CD14-positive monocyte (primary cell): ENCODE measurements around the gene ERGIC3. TPM values are rescaled to one million over a fixed set of nuclear protein-coding genes. Genes with fewer than 3 reads are reported as not detected.
"Not testable (repeated sequence)": the region's sequence is repeated elsewhere in the genome, so short reads cannot be mapped to it uniquely, and the experiment has no call there.

Experiments
- DNase-seq, 3 donors: peaks; one replicate each; pipeline ENCODE4 v3.0.0-alpha.2; 2011 to 2022
- H2AFZ ChIP-seq: 2 replicates; pipeline ENCODE4 v1.6.0; 2012; ENCODE audit warnings: mild to moderate bottlenecking, low read depth, low read length, inconsistent platforms; ENCODE audit not compliant: insufficient read depth, poor library complexity, severe bottlenecking
- H3K27ac ChIP-seq, 2 donors: 1 replicate in 1 of 2; 2 replicates in 1 of 2; pipeline ENCODE4 v1.5.1; 2012 to 2013; ENCODE audit warnings: low read length in 2 of 2, control low read depth in 1 of 2, inconsistent platforms in 1 of 2, low read depth in 1 of 2, mild to moderate bottlenecking in 1 of 2
- H3K27me3 ChIP-seq, 2 donors: one replicate each; pipeline versions ENCODE4 v1.6.0 to v1.6.1; 2011 to 2013; ENCODE audit warnings: low read length in 2 of 2; ENCODE audit not compliant: control insufficient read depth in 2 of 2, insufficient read depth in 2 of 2
- H3K36me3 ChIP-seq, 2 donors: replicated peaks in 1 of 2; 1 replicate in 1 of 2; 2 replicates in 1 of 2; pipeline versions ENCODE4 v1.5.1 to v1.6.1; 2012 to 2013; ENCODE audit warnings: low read length in 2 of 2, control low read depth in 1 of 2, inconsistent platforms in 1 of 2, mild to moderate bottlenecking in 1 of 2; ENCODE audit not compliant: insufficient read depth in 2 of 2, control insufficient read depth in 1 of 2
- H3K4me1 ChIP-seq, 2 donors: 1 replicate in 1 of 2; 2 replicates in 1 of 2; pipeline versions ENCODE4 v1.5.1 to v1.6.1; 2012 to 2013; ENCODE audit warnings: low read length in 2 of 2, control low read depth in 1 of 2, inconsistent platforms in 1 of 2, mild to moderate bottlenecking in 1 of 2, moderate library complexity in 1 of 2; ENCODE audit not compliant: insufficient read depth in 2 of 2, control insufficient read depth in 1 of 2
- H3K4me2 ChIP-seq: replicated peaks from 2 replicates; pipeline ENCODE3; 2012; ENCODE audit warnings: low read length, moderate library complexity, mild to moderate bottlenecking; ENCODE audit not compliant: poor library complexity, severe bottlenecking; ENCODE audit errors: extremely low read depth
- H3K4me3 ChIP-seq, 3 experiments: fragments of 200-600 bp in 1 of 3; sonication (generic) in 1 of 3; replicated peaks in 1 of 3; 1 replicate in 2 of 3; 2 replicates in 1 of 3; pipeline ENCODE4 v1.5.1; 2011 to 2013; ENCODE audit warnings: low read length in 3 of 3, mild to moderate bottlenecking in 3 of 3, control low read depth in 2 of 3, low read depth in 2 of 3, inconsistent platforms in 1 of 3, moderate library complexity in 1 of 3
- H3K79me2 ChIP-seq: 2 replicates; pipeline ENCODE4 v1.6.0; 2012; ENCODE audit warnings: mild to moderate bottlenecking, control low read depth, inconsistent platforms, low read length, moderate library complexity; ENCODE audit not compliant: insufficient read depth
- H3K9ac ChIP-seq: 2 replicates; pipeline ENCODE4 v1.6.0; 2017; ENCODE audit warnings: low read length, mild to moderate bottlenecking; ENCODE audit not compliant: insufficient read depth, poor library complexity, severe bottlenecking
- H3K9me3 ChIP-seq, 2 donors: replicated peaks in 1 of 2; 1 replicate in 1 of 2; 2 replicates in 1 of 2; pipeline versions ENCODE4 v1.5.1 to v1.6.1; 2012 to 2013; ENCODE audit warnings: low read length in 2 of 2, control low read depth in 1 of 2; ENCODE audit not compliant: control insufficient read depth in 1 of 2, insufficient read depth in 1 of 2
- H4K20me1 ChIP-seq: 2 replicates; pipeline ENCODE4 v1.6.0; 2012; ENCODE audit warnings: mild to moderate bottlenecking, low read length, control low read depth, moderate library complexity; ENCODE audit not compliant: insufficient read depth
- H3K27ac Mint-ChIP-seq, 7 donors: one replicate each; pipeline ENCODE4 v1.8.0; 2020; ENCODE audit warnings: mild to moderate bottlenecking in 7 of 7, mixed read lengths in 7 of 7, moderate library complexity in 6 of 7, inconsistent platforms in 2 of 7
- H3K27me3 Mint-ChIP-seq, 3 donors: one replicate each; pipeline ENCODE4 v1.8.0; 2021 to 2022; ENCODE audit warnings: low read depth in 3 of 3, mild to moderate bottlenecking in 3 of 3, mixed read lengths in 3 of 3, moderate library complexity in 3 of 3, inconsistent platforms in 1 of 3
- H3K36me3 Mint-ChIP-seq, 2 donors: one replicate each; pipeline ENCODE4 v1.8.0; 2020; ENCODE audit warnings: mixed read lengths in 2 of 2, inconsistent platforms in 1 of 2, mild to moderate bottlenecking in 1 of 2
- H3K4me1 Mint-ChIP-seq: one replicate; pipeline ENCODE4 v1.8.0; 2020; ENCODE audit warnings: mild to moderate bottlenecking, mixed read lengths
- H3K4me3 Mint-ChIP-seq, 2 donors: one replicate each; pipeline ENCODE4 v1.8.0; 2020; ENCODE audit warnings: mild to moderate bottlenecking in 2 of 2, mixed read lengths in 2 of 2, moderate library complexity in 1 of 2
- H3K9me3 Mint-ChIP-seq, 7 donors: one replicate each; pipeline ENCODE4 v1.8.0; 2020 to 2022; ENCODE audit warnings: mixed read lengths in 7 of 7, mild to moderate bottlenecking in 6 of 7, moderate library complexity in 6 of 7, inconsistent platforms in 2 of 7
- WGBS: methylation state at CpG from one replicate; pipeline ENCODE4 v1.1.5; 2013; ENCODE audit warnings: missing lambda C conversion rate; ENCODE audit not compliant: insufficient coverage; 5-methylcytosine and 5-hydroxymethylcytosine counted together
- intact Hi-C, 2 donors: fragments of 100-400 bp; cut with micrococcal nuclease; formaldehyde crosslinking; loops; one replicate each; pipeline versions ENCODE4 v1.15.0 to v1.15.1; 2023
- polyA plus RNA-seq, 3 donors: library from polyadenylated mRNA; depleted of rRNA in 1 of 3; unstranded in 2 of 3; stranded (reverse) in 1 of 3; fragments of 300-500 nt in 2 of 3; fragments of >200 nt in 1 of 3; fragmentation: Illumina TruSeq in 2 of 3; gene quantifications; 1 replicate in 2 of 3; 2 replicates in 1 of 3; pipeline ENCODE4 v1.2.3, GENCODE V29; 2012 to 2021
- TF ChIP-seq, protein P1 (sequence below): fragments of 200-600 bp; IDR thresholded peaks from one replicate; pipeline ENCODE4 v1.8.0; 2022; ENCODE audit warnings: antibody characterized with exemption, mild to moderate bottlenecking

ERGIC3 gene
- polyA plus RNA-seq, 3 donors = 128 to 371 (median 130) TPM

DNA sequence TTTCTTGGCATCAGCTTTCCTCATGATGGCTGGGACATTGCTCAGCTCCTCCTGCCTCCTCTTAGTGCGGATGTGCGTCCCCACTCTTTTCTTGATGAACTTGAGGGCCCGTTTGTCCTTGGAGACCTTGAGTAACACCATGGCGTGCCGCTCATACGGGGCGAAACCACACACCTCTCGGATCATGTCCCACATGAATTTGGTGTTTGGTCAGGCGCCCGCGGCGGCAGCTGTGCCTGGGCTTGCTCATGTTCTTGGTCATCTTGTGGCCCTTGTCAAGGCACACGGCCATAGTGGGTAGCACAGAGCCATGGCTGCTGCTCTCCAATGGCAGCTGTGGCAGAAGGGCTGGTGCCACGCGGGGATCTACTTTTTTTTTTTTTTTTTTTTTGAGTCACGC is 2.6 kb downstream of the ERGIC3 start:
- Histone ChIP-seq H3K27ac (no peak overlapping the region), H3K9me3 (no peaks in the 10 kb centered on the region), H3K79me2 (peaks cover 4% of the 10 kb centered on the region), H4K20me1 (no peaks in the 10 kb centered on the region), H3K36me3 (peaks cover 22 to 43% of the 10 kb centered on the region in 2 donors), H3K27me3 (no peaks in the 10 kb centered on the region), H2AFZ (no peak overlapping the region), H3K4me3 (no peak overlapping the region), H3K4me2 (no peak overlapping the region), H3K9ac (no peak overlapping the region), H3K4me1 (peaks cover 13 to 19% of the 10 kb centered on the region in 2 donors)
- Mint-ChIP-seq H3K4me1 (peaks cover 15% of the 10 kb centered on the region), H3K9me3 (no peaks in the 10 kb centered on the region), H3K36me3 (peaks cover 27 to 31% of the 10 kb centered on the region in 2 donors), H3K27ac (no peak overlapping the region), H3K27me3 (peaks cover 0 to 1% (median 0%) of the 10 kb centered on the region in 3 donors), H3K4me3 (no peak overlapping the region)
- DNase-seq = no peak
- intact Hi-C loops = no loop called here
- TF ChIP-seq, protein P1, sequence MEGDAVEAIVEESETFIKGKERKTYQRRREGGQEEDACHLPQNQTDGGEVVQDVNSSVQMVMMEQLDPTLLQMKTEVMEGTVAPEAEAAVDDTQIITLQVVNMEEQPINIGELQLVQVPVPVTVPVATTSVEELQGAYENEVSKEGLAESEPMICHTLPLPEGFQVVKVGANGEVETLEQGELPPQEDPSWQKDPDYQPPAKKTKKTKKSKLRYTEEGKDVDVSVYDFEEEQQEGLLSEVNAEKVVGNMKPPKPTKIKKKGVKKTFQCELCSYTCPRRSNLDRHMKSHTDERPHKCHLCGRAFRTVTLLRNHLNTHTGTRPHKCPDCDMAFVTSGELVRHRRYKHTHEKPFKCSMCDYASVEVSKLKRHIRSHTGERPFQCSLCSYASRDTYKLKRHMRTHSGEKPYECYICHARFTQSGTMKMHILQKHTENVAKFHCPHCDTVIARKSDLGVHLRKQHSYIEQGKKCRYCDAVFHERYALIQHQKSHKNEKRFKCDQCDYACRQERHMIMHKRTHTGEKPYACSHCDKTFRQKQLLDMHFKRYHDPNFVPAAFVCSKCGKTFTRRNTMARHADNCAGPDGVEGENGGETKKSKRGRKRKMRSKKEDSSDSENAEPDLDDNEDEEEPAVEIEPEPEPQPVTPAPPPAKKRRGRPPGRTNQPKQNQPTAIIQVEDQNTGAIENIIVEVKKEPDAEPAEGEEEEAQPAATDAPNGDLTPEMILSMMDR = no peak
- 98% methylated on average over 14 of the region's 16 CpGs for WGBS

DNA sequence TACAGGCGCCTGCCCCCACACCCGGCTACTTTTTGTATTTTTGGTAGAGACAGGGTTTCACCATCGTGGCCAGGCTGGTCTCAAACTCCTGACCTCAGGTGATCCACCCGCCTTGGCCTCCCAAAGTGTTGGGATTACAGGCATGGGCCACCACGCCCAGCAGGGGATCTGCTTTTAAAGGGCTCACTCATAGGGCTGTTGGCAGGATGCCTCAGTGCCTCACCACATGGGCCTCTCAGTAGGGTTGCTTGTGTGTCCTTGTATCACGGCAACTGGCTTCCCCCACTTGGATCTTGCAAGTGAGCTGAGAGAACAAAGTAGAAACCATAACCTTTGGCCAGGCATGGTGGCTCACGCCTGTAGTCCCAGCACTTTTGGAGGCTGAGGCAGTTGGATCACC is 3.1 kb downstream of the ERGIC3 start:
- 98% methylated on average over 4 of the region's 7 CpGs for WGBS
- intact Hi-C loops, H3K27ac Mint-ChIP-seq, H3K27ac ChIP-seq, H3K27me3 Mint-ChIP-seq, H3K4me3 ChIP-seq, H3K9me3 Mint-ChIP-seq, H3K4me3 Mint-ChIP-seq, H3K9me3 ChIP-seq, H3K27me3 ChIP-seq, H3K79me2 ChIP-seq, DNase-seq, H3K4me2 ChIP-seq, H3K9ac ChIP-seq, H4K20me1 ChIP-seq, H2AFZ ChIP-seq: not testable (repeated sequence)
- H3K36me3 ChIP-seq = peaks cover 25 to 48% of the 10 kb centered on the region in 2 donors
- Mint-ChIP-seq H3K4me1 (peaks cover 12% of the 10 kb centered on the region), H3K36me3 (peaks cover 29 to 36% of the 10 kb centered on the region in 2 donors)
- peaks cover 13 to 19% of the 10 kb centered on the region in 2 donors for H3K4me1 ChIP-seq
